ENCODE results near the gene KMT2D.

KMT2D gene

GRCh38 chr12:49051777-49052438, 8.7 kb downstream of the KMT2D start:
- DNase-seq, result no peak

- no peak for DNase-seq
These were observed 9.2 kb downstream of the KMT2D start for GRCh38 chr12:49051373-49051764.

GRCh38 chr12:49050507-49051372, 9.9 kb downstream of the KMT2D start:
- DNase-seq, result no peak

- no peak for DNase-seq
These were observed 10.9 kb downstream of the KMT2D start for GRCh38 chr12:49049566-49050224.

- no peak for DNase-seq
These were observed 11.6 kb downstream of the KMT2D start for GRCh38 chr12:49048953-49049352.

GRCh38 chr12:49046129-49046895, 14.3 kb downstream of the KMT2D start:
- no peak for DNase-seq

GRCh38 chr12:49044660-49045059, 15.9 kb downstream of the KMT2D start:
- DNase-seq, result no peak

- no peak for DNase-seq
These were observed 16.7 kb downstream of the KMT2D start for GRCh38 chr12:49043856-49044258.

- no peak for DNase-seq
These were observed 17.4 kb downstream of the KMT2D start for GRCh38 chr12:49043241-49043640.

GRCh38 chr12:49041881-49042484, 18.6 kb downstream of the KMT2D start:
- DNase-seq, result no peak

- DNase-seq, result no peak
These were observed 19.3 kb downstream of the KMT2D start for GRCh38 chr12:49041036-49041880.

- no peak for DNase-seq
These were observed 20.2 kb downstream of the KMT2D start for GRCh38 chr12:49040364-49040855.

GRCh38 chr12:49039421-49040363, 20.9 kb downstream of the KMT2D start:
- no peak for DNase-seq

- no peak for DNase-seq
These were observed 22.2 kb downstream of the KMT2D start for GRCh38 chr12:49038291-49038955.

- no peak for DNase-seq
These were observed 22.7 kb downstream of the KMT2D start for GRCh38 chr12:49037947-49038237.

- no peak for DNase-seq
These were observed 23.3 kb downstream of the KMT2D start for GRCh38 chr12:49037111-49037946.

- no peak for DNase-seq
These were observed 24.6 kb downstream of the KMT2D start for GRCh38 chr12:49036029-49036428.

GRCh38 chr12:49034286-49034622, 26.3 kb downstream of the KMT2D start:
- DNase-seq, result no peak
